Keratinocyte (primary cell): ENCODE data around the gene LPCAT1. TPM values are rescaled to one million over a fixed set of nuclear protein-coding genes. Genes with fewer than 3 reads are reported as not detected.

Experiments
- DNase-seq: peaks from one replicate; pipeline ENCODE4 v3.0.0-alpha.2; 2011; ENCODE audit warnings: low read depth, missing footprints, low spot score
- FAIRE-seq: peaks from 2 replicates; lab custom pipeline; 2011; peaks lifted over from hg19 to GRCh38; lab: Jason Lieb, UNC
- H2AFZ ChIP-seq: 2 replicates; pipeline ENCODE4 v1.6.0; 2012; ENCODE audit warnings: low read length, control low read depth, inconsistent platforms; ENCODE audit not compliant: control insufficient read depth
- H3K27ac ChIP-seq: 2 replicates; pipeline ENCODE4 v1.5.1; 2011; ENCODE audit warnings: low read length; ENCODE audit not compliant: control insufficient read depth, insufficient read depth
- H3K27me3 ChIP-seq: 3 replicates; pipeline ENCODE4 v1.6.0; 2011; ENCODE audit warnings: low read length; ENCODE audit not compliant: control insufficient read depth, insufficient read depth; ENCODE audit errors: extremely low read depth
- H3K36me3 ChIP-seq, 2 experiments: 2 replicates in 1 of 2; 3 replicates in 1 of 2; pipeline ENCODE4 v1.5.1; 2011; ENCODE audit warnings: low read length in 2 of 2, mild to moderate bottlenecking in 1 of 2; ENCODE audit not compliant: control insufficient read depth in 2 of 2, insufficient read depth in 2 of 2; ENCODE audit errors: extremely low read depth in 1 of 2
- H3K4me1 ChIP-seq: 3 replicates; pipeline ENCODE4 v1.5.1; 2011; ENCODE audit warnings: low read length; ENCODE audit not compliant: control insufficient read depth, insufficient read depth; ENCODE audit errors: extremely low read depth
- H3K4me2 ChIP-seq: 3 replicates; pipeline ENCODE4 v1.6.0; 2011; ENCODE audit warnings: low read depth, low read length; ENCODE audit not compliant: control insufficient read depth, insufficient read depth; ENCODE audit errors: extremely low read depth
- H3K4me3 ChIP-seq, 3 experiments: fragments of 200-600 bp in 1 of 3; sonication (generic) in 1 of 3; 2 replicates in 2 of 3; 3 replicates in 1 of 3; pipeline ENCODE4 v1.5.1; 2011 to 2016; ENCODE audit warnings: low read length in 3 of 3, mild to moderate bottlenecking in 3 of 3, control low read depth in 2 of 3, inconsistent platforms in 1 of 3, low read depth in 1 of 3, mixed read lengths in 1 of 3, mixed run types in 1 of 3, moderate library complexity in 1 of 3; ENCODE audit not compliant: control insufficient read depth in 2 of 3, insufficient read depth in 2 of 3; ENCODE audit errors: extremely low read depth in 1 of 3
- H3K79me2 ChIP-seq: 2 replicates; pipeline ENCODE4 v1.6.0; 2012; ENCODE audit warnings: low read length; ENCODE audit not compliant: control insufficient read depth, insufficient read depth
- H3K9ac ChIP-seq: 3 replicates; pipeline ENCODE4 v1.6.0; 2011; ENCODE audit warnings: low read length; ENCODE audit not compliant: control insufficient read depth, insufficient read depth; ENCODE audit errors: extremely low read depth
- H3K9me1 ChIP-seq: 3 replicates; pipeline ENCODE4 v1.6.0; 2011; ENCODE audit warnings: low read length; ENCODE audit not compliant: control insufficient read depth, insufficient read depth; ENCODE audit errors: extremely low read depth
- H3K9me3 ChIP-seq: 2 replicates; pipeline ENCODE4 v1.5.1; 2012; ENCODE audit warnings: low read depth, low read length; ENCODE audit not compliant: control insufficient read depth
- H4K20me1 ChIP-seq: 3 replicates; pipeline ENCODE4 v1.6.0; 2011; ENCODE audit warnings: low read length; ENCODE audit not compliant: control insufficient read depth, insufficient read depth; ENCODE audit errors: extremely low read depth
- CTCF ChIP-seq, 3 experiments: IDR thresholded peaks in 1 of 3; conservative IDR thresholded peaks in 1 of 3; optimal IDR thresholded peaks in 1 of 3; 2 replicates in 2 of 3; 3 replicates in 1 of 3; pipeline versions ENCODE3 to v1.5.1; 2011; ENCODE audit warnings: low read length in 3 of 3, mild to moderate bottlenecking in 3 of 3, moderate library complexity in 2 of 3, control low read depth in 1 of 3, inconsistent platforms in 1 of 3; ENCODE audit not compliant: insufficient read depth in 2 of 3; ENCODE audit errors: extremely low read depth in 1 of 3
- EZH2 ChIP-seq: IDR thresholded peaks from one replicate; pipeline ENCODE4 v1.6.1; 2012; ENCODE audit warnings: inconsistent platforms, mild to moderate bottlenecking, low read length, moderate library complexity
- dilution Hi-C: fragments of 300-500 bp; cut with MboI; formaldehyde crosslinking; loops from one replicate; pipeline ENCODE4 v1.7.0; 2020; ENCODE audit warnings: low sequenced_read_pairs; ENCODE audit not compliant: extremely low pct_ligation_motif_present
- polyA plus RNA-seq, 5 experiments: library from polyadenylated mRNA; depleted of rRNA in 3 of 5; stranded (reverse) in 3 of 5; stranded (forward) in 1 of 5; unstranded in 1 of 5; fragments of >200 nt; gene quantifications; 1 replicate in 1 of 5; 2 replicates in 3 of 5; 3 replicates in 1 of 5; pipeline versions ENCODE4 v1.2.1 to v1.2.3, GENCODE V29; 2011 to 2012; ENCODE audit warnings: missing spikeins in 2 of 5, low read depth in 1 of 5, low replicate concordance in 1 of 5

LPCAT1 gene
- polyA plus RNA-seq, 1 donor (not counting 4 experiments of a cell fraction or from before 2014, with no cell fraction given) = 32.9 TPM

GRCh38 chr5:1468247-1468612, 55.5 kb downstream of the LPCAT1 start:
- no peak overlapping the region for H3K9ac ChIP-seq
- H3K4me1 ChIP-seq = peaks cover 5% of the 10 kb centered on the region
- peaks cover 18 to 20% of the 10 kb centered on the region in 2 experiments for H3K36me3 ChIP-seq
- H2AFZ ChIP-seq = no peak overlapping the region
- H4K20me1 ChIP-seq = no peaks in the 10 kb centered on the region
- no peaks in the 10 kb centered on the region for H3K9me1 ChIP-seq
- no peaks in the 10 kb centered on the region for H3K79me2 ChIP-seq
- H3K27ac ChIP-seq = no peak overlapping the region
- no peak for DNase-seq
- H3K4me3 ChIP-seq = no peak overlapping the region
- H3K27me3 ChIP-seq = no peaks in the 10 kb centered on the region
- H3K9me3 ChIP-seq = peaks cover 3% of the 10 kb centered on the region
- dilution Hi-C loops = no loop called here
- TF ChIP-seq CTCF (optimal IDR thresholded peaks at IDR 0.05 in 1 of 3, IDR thresholded peaks at IDR 0.05 in 1 of 3, conservative IDR thresholded peaks at IDR 0.05 in 1 of 3; ENCODE audit: extremely low read depth in 1 of 3, insufficient read depth in 2 of 3, low read length in 3 of 3) (peak in 2 of 3 experiments; percentile 29 to 47), EZH2 (no peak)
- no peak for FAIRE-seq
- H3K4me2 ChIP-seq = no peak overlapping the region

- DNase-seq (no peak), FAIRE-seq (no peak)
- peaks cover 20% of the 10 kb centered on the region in 2 experiments for H3K36me3 ChIP-seq
- TF ChIP-seq CTCF (optimal IDR thresholded peaks at IDR 0.05 in 1 of 3, IDR thresholded peaks at IDR 0.05 in 1 of 3, conservative IDR thresholded peaks at IDR 0.05 in 1 of 3; ENCODE audit: extremely low read depth in 1 of 3, insufficient read depth in 2 of 3, low read length in 3 of 3) = no peak
- no peak for TF ChIP-seq EZH2
- peaks cover 3% of the 10 kb centered on the region for H3K9me3 ChIP-seq
- H2AFZ ChIP-seq = no peak overlapping the region
- no peaks in the 10 kb centered on the region for H4K20me1 ChIP-seq
- H3K79me2 ChIP-seq = no peaks in the 10 kb centered on the region
- H3K9me1 ChIP-seq = no peaks in the 10 kb centered on the region
- H3K4me2 ChIP-seq = no peak overlapping the region
- peaks cover 5% of the 10 kb centered on the region for H3K4me1 ChIP-seq
- H3K9ac ChIP-seq = no peak overlapping the region
- H3K4me3 ChIP-seq = no peak overlapping the region
- dilution Hi-C loops = no loop called here
- H3K27me3 ChIP-seq = no peaks in the 10 kb centered on the region
- no peak overlapping the region for H3K27ac ChIP-seq
Measured at GRCh38 chr5:1467341-1468246, 56.2 kb downstream of the LPCAT1 start.
